Nephron (organoid): ENCODE measurements around the gene LMOD3.

Experiments used
- H3K27ac Mint-ChIP-seq, 3 experiments: 2 replicates each; pipeline ENCODE4 v1.8.0; 2020; ENCODE audit warnings: mixed read lengths in 3 of 3, mild to moderate bottlenecking in 2 of 3, moderate library complexity in 1 of 3
- H3K27me3 Mint-ChIP-seq: 2 replicates; pipeline ENCODE4 v1.8.0; 2021; ENCODE audit warnings: low read depth, mild to moderate bottlenecking, moderate library complexity, mixed read lengths
- H3K36me3 Mint-ChIP-seq: 2 replicates; pipeline ENCODE4 v1.8.0; 2020; ENCODE audit warnings: low read depth, mixed read lengths
- H3K4me1 Mint-ChIP-seq: 2 replicates; pipeline ENCODE4 v1.8.0; 2020; ENCODE audit warnings: mixed read lengths
- H3K4me3 Mint-ChIP-seq, 3 experiments: 2 replicates each; pipeline ENCODE4 v1.8.0; 2020; ENCODE audit warnings: mild to moderate bottlenecking in 3 of 3, mixed read lengths in 3 of 3, moderate library complexity in 2 of 3
- H3K9me3 Mint-ChIP-seq: 2 replicates; pipeline ENCODE4 v1.8.0; 2020; ENCODE audit warnings: mixed read lengths
- TF ChIP-seq, protein P1 (sequence below), 3 experiments: fragments of 200-600 bp; sonication (generic); IDR thresholded peaks; one replicate each; pipeline ENCODE4 v1.5.0; 2021; ENCODE audit warnings: antibody characterized with exemption in 3 of 3; ENCODE audit not compliant: unreplicated experiment in 3 of 3

LMOD3 gene

DNA sequence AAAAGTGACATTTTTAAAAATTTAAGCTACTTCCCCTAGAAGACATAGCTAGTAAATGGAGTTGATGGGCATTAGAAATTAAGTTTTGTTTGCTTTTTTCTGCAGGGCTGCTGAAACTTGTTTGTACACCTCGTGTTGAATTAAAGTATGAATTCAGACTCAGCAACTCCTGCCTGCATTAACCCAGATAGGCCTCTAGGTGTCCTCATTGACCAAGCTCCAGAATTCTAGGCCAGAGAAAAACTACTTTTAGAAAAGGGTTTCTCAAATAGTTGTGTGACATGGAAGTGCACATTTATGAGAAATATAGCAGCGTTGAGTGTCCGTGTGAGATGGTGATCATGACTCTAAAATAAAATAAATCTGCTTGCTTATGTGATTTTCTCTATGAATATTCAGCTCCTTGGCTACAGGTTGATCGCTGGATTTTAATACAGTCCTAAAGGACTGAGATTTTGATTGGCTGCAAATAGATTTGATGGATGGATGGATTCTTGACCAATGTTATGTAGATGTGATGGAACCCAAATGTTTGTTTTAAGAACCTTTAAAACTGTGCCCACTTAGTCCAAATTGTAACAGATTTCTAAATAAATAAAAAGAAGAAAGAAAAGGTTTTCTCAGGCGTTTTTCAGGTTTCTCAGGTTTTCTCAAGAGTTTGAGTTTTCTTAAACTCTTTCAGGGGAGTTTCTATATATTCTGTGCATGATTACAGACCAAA is 39.4 kb upstream of the LMOD3 start:
- TF ChIP-seq, protein P1, sequence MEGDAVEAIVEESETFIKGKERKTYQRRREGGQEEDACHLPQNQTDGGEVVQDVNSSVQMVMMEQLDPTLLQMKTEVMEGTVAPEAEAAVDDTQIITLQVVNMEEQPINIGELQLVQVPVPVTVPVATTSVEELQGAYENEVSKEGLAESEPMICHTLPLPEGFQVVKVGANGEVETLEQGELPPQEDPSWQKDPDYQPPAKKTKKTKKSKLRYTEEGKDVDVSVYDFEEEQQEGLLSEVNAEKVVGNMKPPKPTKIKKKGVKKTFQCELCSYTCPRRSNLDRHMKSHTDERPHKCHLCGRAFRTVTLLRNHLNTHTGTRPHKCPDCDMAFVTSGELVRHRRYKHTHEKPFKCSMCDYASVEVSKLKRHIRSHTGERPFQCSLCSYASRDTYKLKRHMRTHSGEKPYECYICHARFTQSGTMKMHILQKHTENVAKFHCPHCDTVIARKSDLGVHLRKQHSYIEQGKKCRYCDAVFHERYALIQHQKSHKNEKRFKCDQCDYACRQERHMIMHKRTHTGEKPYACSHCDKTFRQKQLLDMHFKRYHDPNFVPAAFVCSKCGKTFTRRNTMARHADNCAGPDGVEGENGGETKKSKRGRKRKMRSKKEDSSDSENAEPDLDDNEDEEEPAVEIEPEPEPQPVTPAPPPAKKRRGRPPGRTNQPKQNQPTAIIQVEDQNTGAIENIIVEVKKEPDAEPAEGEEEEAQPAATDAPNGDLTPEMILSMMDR (IDR thresholded peaks at IDR 0.05; ENCODE audit: unreplicated experiment in 3 of 3): peak; percentile 94 to 96 (median 96)
- H3K4me1 Mint-ChIP-seq: peaks cover 6% of the 10 kb centered on the region
- no peak overlapping the region for H3K4me3 Mint-ChIP-seq
- no peaks in the 10 kb centered on the region for H3K27me3 Mint-ChIP-seq
- no peaks in the 10 kb centered on the region for H3K36me3 Mint-ChIP-seq
- no peaks in the 10 kb centered on the region for H3K9me3 Mint-ChIP-seq
- peak overlapping the region in 1 of 3 experiments; percentile 2 for H3K27ac Mint-ChIP-seq

DNA sequence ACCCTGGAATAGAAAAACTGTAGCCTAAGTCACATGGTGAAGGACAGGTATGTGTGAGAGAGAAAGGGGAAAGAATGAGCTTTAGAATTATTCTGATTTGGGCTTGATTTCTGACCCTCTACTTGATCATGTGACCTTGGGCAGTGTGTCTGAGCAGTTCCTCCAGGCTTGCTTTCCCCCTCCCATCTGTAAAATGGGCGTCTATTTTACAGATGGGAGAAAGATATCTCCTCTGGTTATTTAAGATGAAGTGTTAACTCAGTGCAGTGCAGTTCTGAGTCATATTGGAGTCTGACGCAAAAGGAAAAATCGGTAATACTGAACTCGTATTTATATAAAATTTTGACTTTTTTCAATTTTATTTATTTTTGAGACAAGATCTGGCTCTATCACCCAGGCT is 38.1 kb upstream of the LMOD3 start:
- Mint-ChIP-seq H3K9me3 (no peaks in the 10 kb centered on the region), H3K27ac (no peak overlapping the region), H3K27me3 (peaks cover 3% of the 10 kb centered on the region), H3K36me3 (no peaks in the 10 kb centered on the region), H3K4me3 (no peak overlapping the region), H3K4me1 (peaks cover 6% of the 10 kb centered on the region)
- TF ChIP-seq, protein P1 (IDR thresholded peaks at IDR 0.05; ENCODE audit: unreplicated experiment in 3 of 3): no peak

DNA sequence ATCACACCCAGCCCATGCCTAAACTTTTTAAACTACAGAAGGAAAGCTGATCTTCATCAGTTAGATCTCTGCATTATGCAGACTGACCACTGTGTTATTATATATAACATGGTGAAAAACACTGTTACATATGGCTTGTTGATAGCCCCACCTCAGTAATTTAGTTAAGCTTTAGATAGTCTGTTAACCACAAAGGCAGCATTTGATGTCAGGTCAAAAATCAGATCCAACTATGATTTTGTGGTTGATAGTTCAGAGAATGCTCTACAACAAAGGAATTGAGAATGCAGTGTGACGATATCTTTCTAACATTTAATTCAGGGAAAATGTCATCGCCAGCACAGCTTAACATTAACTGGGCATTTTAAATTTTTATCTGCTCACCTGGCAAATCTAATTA is 37.7 kb upstream of the LMOD3 start:
- peaks cover 6% of the 10 kb centered on the region for H3K4me1 Mint-ChIP-seq
- H3K27me3 Mint-ChIP-seq: peaks cover 7% of the 10 kb centered on the region
- H3K36me3 Mint-ChIP-seq: no peaks in the 10 kb centered on the region
- no peak overlapping the region for H3K4me3 Mint-ChIP-seq
- H3K27ac Mint-ChIP-seq: no peak overlapping the region
- no peaks in the 10 kb centered on the region for H3K9me3 Mint-ChIP-seq
- TF ChIP-seq, protein P1 (IDR thresholded peaks at IDR 0.05; ENCODE audit: unreplicated experiment in 3 of 3): no peak

DNA sequence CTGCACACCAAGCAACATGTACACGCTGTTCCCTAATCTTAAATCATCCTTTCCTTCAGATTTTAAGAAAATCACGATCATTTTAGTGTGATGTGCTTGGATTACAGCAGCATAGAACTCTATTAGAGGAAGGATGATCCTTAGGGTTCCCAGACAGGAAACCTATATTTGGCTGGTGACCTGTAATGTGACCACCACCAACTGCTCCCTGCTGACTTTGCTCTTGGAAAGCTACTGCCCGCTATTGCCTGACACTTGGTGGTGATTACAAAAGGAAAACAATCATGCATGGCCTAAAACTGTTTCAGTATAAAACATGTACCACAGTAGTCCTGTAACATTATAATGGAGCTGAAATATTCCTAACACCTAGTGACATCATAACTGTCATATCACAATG is 27.2 kb upstream of the LMOD3 start:
- Mint-ChIP-seq H3K4me3 (no peak overlapping the region), H3K4me1 (peaks cover 11% of the 10 kb centered on the region), H3K27me3 (no peaks in the 10 kb centered on the region), H3K9me3 (no peaks in the 10 kb centered on the region), H3K36me3 (no peaks in the 10 kb centered on the region), H3K27ac (no peak overlapping the region)
- TF ChIP-seq, protein P1 (IDR thresholded peaks at IDR 0.05; ENCODE audit: unreplicated experiment in 3 of 3): no peak

DNA sequence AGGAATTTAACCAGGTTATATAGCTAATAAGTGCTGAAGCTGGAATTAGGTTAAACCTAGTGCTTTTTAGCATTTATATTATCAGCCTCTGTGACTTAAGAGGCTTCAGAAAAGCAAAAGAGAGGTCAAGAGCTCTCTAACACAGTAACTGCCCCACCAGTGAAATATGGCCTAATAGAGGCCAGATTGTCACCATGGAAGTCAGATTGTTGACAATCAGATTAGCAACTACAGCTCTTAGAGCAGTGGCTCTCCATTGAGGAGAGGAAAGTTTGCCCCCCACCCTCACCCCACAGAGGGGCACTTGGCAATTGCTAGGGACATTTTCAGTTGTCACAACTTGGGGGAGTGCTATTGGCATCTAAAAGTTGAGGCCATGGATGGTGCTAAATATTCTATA is 23.3 kb upstream of the LMOD3 start:
- H3K4me1 Mint-ChIP-seq: peaks cover 33% of the 10 kb centered on the region
- no peaks in the 10 kb centered on the region for H3K27me3 Mint-ChIP-seq
- TF ChIP-seq, protein P1 (IDR thresholded peaks at IDR 0.05; ENCODE audit: unreplicated experiment in 3 of 3): no peak
- no peak overlapping the region for H3K27ac Mint-ChIP-seq
- H3K4me3 Mint-ChIP-seq: no peak overlapping the region
- no peaks in the 10 kb centered on the region for H3K36me3 Mint-ChIP-seq
- H3K9me3 Mint-ChIP-seq: no peaks in the 10 kb centered on the region

DNA sequence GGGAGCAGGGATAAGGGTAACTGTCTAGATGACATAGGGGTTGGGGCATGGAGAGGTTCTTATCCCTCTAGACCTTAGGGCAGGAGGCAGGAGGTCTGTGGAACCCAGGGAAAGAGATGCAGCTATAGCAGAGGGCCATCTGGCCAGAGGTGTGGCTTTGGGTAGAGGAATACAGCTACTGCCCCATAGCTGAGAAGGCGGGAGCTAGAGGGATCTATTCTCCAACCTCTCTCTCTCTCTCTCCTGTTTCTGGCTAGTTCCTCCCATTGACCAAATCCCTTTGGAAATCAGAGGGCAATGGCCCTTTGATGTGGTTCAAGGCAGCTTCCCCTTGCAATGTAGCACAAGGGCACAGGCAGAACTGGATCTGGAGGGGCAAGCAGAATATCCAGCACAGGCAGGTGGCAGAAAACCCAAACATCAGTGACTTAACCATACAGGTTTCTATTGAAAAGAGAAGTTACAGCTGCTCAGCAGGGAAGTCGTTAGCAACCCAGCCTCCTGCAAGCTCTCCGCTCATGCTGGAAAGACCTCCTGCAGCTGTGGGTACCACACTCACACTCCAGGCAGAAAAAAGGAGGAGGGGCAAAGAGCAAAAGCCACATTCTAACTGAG is 22.3 kb upstream of the LMOD3 start:
- H3K36me3 Mint-ChIP-seq: no peaks in the 10 kb centered on the region
- no peaks in the 10 kb centered on the region for H3K27me3 Mint-ChIP-seq
- TF ChIP-seq, protein P1 (IDR thresholded peaks at IDR 0.05; ENCODE audit: unreplicated experiment in 3 of 3): no peak
- H3K9me3 Mint-ChIP-seq: no peaks in the 10 kb centered on the region
- no peak overlapping the region for H3K27ac Mint-ChIP-seq
- no peak overlapping the region for H3K4me3 Mint-ChIP-seq
- peaks cover 33% of the 10 kb centered on the region for H3K4me1 Mint-ChIP-seq
